HepG2 (cell line): ENCODE data around the gene RSPH4A. TPM values are rescaled to one million over a fixed set of nuclear protein-coding genes. Genes with fewer than 3 reads are reported as not detected.

Experiments used
- IRF9 ChIP-seq: sonication (generic); formaldehyde crosslinking; IDR thresholded peaks from 2 replicates; pipeline ENCODE4 v1.8.0; 2022; ENCODE audit warnings: missing genetic modification reagents, mild to moderate bottlenecking, borderline replicate concordance
- MED13 ChIP-seq: sonication (generic); formaldehyde crosslinking; IDR thresholded peaks from 2 replicates; pipeline ENCODE4 v1.5.0; 2020; ENCODE audit warnings: missing genetic modification reagents
- MXI1 ChIP-seq: IDR thresholded peaks from 3 replicates; pipeline ENCODE4 v1.6.1; 2012; ENCODE audit warnings: low read depth, low read length, inconsistent platforms, borderline replicate concordance
- NCOA2 ChIP-seq: sonication (generic); formaldehyde crosslinking; IDR thresholded peaks from 2 replicates; pipeline ENCODE4 v1.8.0; 2022; ENCODE audit warnings: inconsistent platforms
- RFX1 ChIP-seq: fragments of 450-650 bp; IDR thresholded peaks from 2 replicates; pipeline ENCODE4 v1.6.1; 2017
- RFX3 ChIP-seq: IDR thresholded peaks from 2 replicates; pipeline ENCODE4 v1.6.1; 2016; ENCODE audit warnings: missing biosample characterization, missing genetic modification reagents
- RFXAP ChIP-seq: sonication (generic); formaldehyde crosslinking; IDR thresholded peaks from 2 replicates; pipeline ENCODE4 v1.4.0; 2020; ENCODE audit warnings: missing genetic modification reagents, borderline replicate concordance
- SAP130 ChIP-seq: IDR thresholded peaks from 2 replicates; pipeline ENCODE4 v1.6.1; 2016; ENCODE audit warnings: low read depth
- SKI ChIP-seq: fragments of 450-650 bp; IDR thresholded peaks from one replicate; pipeline ENCODE4 v1.6.1; 2018; ENCODE audit warnings: mild to moderate bottlenecking; ENCODE audit not compliant: partially characterized antibody
- SMAD3 ChIP-seq: sonication (generic); formaldehyde crosslinking; IDR thresholded peaks from 2 replicates; pipeline ENCODE4 v1.4.0; 2020; ENCODE audit warnings: missing genetic modification reagents
- SSRP1 ChIP-seq: IDR thresholded peaks from 2 replicates; pipeline ENCODE4 v1.6.1; 2016; ENCODE audit warnings: control low read depth
- U2AF1 ChIP-seq: fragments of 200-400 bp; formaldehyde crosslinking; optimal IDR thresholded peaks from 2 replicates; pipeline ENCODE3; 2017; ENCODE audit warnings: mild to moderate bottlenecking, low read depth, low read length
- XBP1 ChIP-seq: sonication (generic); formaldehyde crosslinking; IDR thresholded peaks from 2 replicates; pipeline ENCODE4 v1.5.0; 2020; ENCODE audit warnings: missing genetic modification reagents
- XRCC5 ChIP-seq: fragments of 200-400 bp; formaldehyde crosslinking; optimal IDR thresholded peaks from 2 replicates; pipeline ENCODE3; 2017; ENCODE audit warnings: mild to moderate bottlenecking, low read length
- ZBTB39 ChIP-seq: sonication (generic); formaldehyde crosslinking; IDR thresholded peaks from 2 replicates; pipeline ENCODE4 v1.5.0; 2020; ENCODE audit warnings: missing genetic modification reagents
- ZNF230 ChIP-seq: sonication (generic); formaldehyde crosslinking; IDR thresholded peaks from 2 replicates; pipeline ENCODE4 v1.4.0; 2020; ENCODE audit warnings: mild to moderate bottlenecking, missing genetic modification reagents
- ZNF282 ChIP-seq: fragments of 450-650 bp; IDR thresholded peaks from 2 replicates; pipeline ENCODE4 v1.6.1; 2018; ENCODE audit not compliant: partially characterized antibody
- ZNF569 ChIP-seq: sonication (generic); formaldehyde crosslinking; IDR thresholded peaks from 2 replicates; pipeline ENCODE4 v1.5.0; 2020; ENCODE audit warnings: mild to moderate bottlenecking, missing genetic modification reagents, moderate library complexity, borderline replicate concordance
- ZNF737 ChIP-seq: sonication (generic); formaldehyde crosslinking; IDR thresholded peaks from 2 replicates; pipeline ENCODE4 v1.5.0; 2020; ENCODE audit warnings: missing genetic modification reagents, mild to moderate bottlenecking, borderline replicate concordance
- polyA plus RNA-seq, 8 experiments: library from polyadenylated mRNA; depleted of rRNA in 3 of 8; stranded (reverse) in 7 of 8; unstranded in 1 of 8; fragments of >200 nt; fragmentation: Illumina TruSeq in 4 of 8; extraction: Trizol in 4 of 8; gene quantifications; 2 replicates each; pipeline versions ENCODE4 v1.2.1 to v1.2.3, GENCODE V29; 2011 to 2016; ENCODE audit warnings: low read depth in 4 of 8, missing spikeins in 1 of 8, mixed read lengths in 1 of 8; ENCODE audit not compliant: insufficient read depth in 1 of 8
- total RNA-seq, 5 experiments: library from RNA; depleted of rRNA; stranded (reverse); fragments of >200 nt; fragmentation: Illumina TruSeq; extraction: Trizol; gene quantifications; 2 replicates each; pipeline ENCODE4 v1.2.3, GENCODE V29; 2016; ENCODE audit warnings: low read depth in 1 of 5
- TF ChIP-seq, protein P1 (sequence below): IDR thresholded peaks from 2 replicates; pipeline ENCODE4 v1.6.1; 2016; ENCODE audit warnings: control low read depth
- TF ChIP-seq, protein P2 (sequence below): IDR thresholded peaks from 2 replicates; pipeline ENCODE4 v1.6.1; 2016; ENCODE audit warnings: mild to moderate bottlenecking
- TF ChIP-seq, protein P3 (sequence below): sonication (generic); formaldehyde crosslinking; conservative IDR thresholded peaks from 2 replicates; pipeline ENCODE4 v1.8.0; 2022; ENCODE audit warnings: missing genetic modification reagents
- TF ChIP-seq, protein P4 (sequence below): sonication (generic); formaldehyde crosslinking; IDR thresholded peaks from 2 replicates; pipeline ENCODE4 v1.4.0; 2020; ENCODE audit warnings: missing genetic modification reagents, borderline replicate concordance

Gene RSPH4A
- total and polyA plus RNA-seq, 2 of the 13 experiments (the other 11 are each of a cell fraction or from before 2014, with no cell fraction given): 0.24 to 0.40 TPM

DNA sequence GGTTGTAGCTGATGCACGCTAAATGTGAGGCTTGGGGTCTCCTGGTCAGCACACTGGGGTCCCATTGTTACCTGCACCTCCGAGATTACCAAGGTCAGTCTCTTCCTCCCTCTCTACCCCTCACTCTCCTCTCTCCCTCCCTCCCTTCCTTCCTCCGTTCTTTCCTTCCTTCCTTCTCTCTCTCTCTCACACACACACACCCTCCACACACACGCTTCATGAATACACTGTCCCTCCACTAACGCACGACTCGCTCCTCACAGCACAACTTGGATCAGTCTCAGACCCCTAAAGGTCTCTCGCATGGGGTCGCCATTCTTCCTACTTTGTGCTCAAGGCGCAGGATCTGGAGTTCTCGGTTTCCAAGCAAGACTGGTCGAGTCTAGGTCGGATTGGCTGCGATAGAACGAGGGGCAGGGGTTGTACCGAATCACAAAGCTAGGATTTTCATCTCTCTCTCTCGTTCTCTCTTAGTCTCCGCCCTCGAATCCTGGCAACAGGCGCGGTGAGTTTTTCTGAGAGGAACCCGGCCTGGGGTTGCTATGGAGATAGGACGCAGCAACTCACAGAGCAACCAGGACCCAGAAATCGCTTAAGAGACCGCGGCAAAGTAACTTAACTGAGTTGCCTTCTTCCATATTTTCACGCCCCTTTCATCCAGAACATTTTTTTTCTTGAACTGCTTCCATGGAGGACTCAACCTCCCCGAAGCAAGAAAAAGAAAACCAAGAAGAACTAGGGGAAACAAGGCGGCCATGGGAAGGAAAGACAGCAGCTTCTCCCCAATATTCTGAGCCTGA lies at the start of gene RSPH4A (continued):
- no peak for TF ChIP-seq XBP1
- TF ChIP-seq ZNF737 (CRISPR knock-in tag): no peak
- TF ChIP-seq SMAD3: no peak
- TF ChIP-seq MED13 (CRISPR knock-in tag): no peak
- peak; percentile 85 for TF ChIP-seq RFX1
- TF ChIP-seq SKI: no peak
- no peak for TF ChIP-seq U2AF1
- TF ChIP-seq, protein P1, sequence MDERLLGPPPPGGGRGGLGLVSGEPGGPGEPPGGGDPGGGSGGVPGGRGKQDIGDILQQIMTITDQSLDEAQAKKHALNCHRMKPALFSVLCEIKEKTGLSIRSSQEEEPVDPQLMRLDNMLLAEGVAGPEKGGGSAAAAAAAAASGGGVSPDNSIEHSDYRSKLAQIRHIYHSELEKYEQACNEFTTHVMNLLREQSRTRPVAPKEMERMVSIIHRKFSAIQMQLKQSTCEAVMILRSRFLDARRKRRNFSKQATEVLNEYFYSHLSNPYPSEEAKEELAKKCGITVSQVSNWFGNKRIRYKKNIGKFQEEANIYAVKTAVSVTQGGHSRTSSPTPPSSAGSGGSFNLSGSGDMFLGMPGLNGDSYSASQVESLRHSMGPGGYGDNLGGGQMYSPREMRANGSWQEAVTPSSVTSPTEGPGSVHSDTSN (CRISPR knock-in tag): peak; percentile 91
- TF ChIP-seq NCOA2: no peak
- TF ChIP-seq MXI1: peak; percentile 69; the same call in 1 of the 3 replicates
- peak; percentile 15 for TF ChIP-seq XRCC5
- TF ChIP-seq SAP130 (CRISPR knock-in tag): peak; percentile 76
- no peak for TF ChIP-seq ZNF282
- peak; percentile 83 for TF ChIP-seq RFX3
- peak; percentile 82 for TF ChIP-seq RFXAP (CRISPR knock-in tag)
- no peak for TF ChIP-seq SSRP1 (CRISPR knock-in tag)
- TF ChIP-seq, protein P2, sequence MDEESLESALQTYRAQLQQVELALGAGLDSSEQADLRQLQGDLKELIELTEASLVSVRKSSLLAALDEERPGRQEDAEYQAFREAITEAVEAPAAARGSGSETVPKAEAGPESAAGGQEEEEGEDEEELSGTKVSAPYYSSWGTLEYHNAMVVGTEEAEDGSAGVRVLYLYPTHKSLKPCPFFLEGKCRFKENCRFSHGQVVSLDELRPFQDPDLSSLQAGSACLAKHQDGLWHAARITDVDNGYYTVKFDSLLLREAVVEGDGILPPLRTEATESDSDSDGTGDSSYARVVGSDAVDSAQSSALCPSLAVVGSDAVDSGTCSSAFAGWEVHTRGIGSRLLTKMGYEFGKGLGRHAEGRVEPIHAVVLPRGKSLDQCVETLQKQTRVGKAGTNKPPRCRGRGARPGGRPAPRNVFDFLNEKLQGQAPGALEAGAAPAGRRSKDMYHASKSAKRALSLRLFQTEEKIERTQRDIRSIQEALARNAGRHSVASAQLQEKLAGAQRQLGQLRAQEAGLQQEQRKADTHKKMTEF (CRISPR knock-in tag): no peak
- no peak for TF ChIP-seq ZNF230
- no peak for TF ChIP-seq ZBTB39
- no peak for TF ChIP-seq ZNF569
- TF ChIP-seq IRF9 (CRISPR knock-in tag): no peak
- TF ChIP-seq, protein P3, sequence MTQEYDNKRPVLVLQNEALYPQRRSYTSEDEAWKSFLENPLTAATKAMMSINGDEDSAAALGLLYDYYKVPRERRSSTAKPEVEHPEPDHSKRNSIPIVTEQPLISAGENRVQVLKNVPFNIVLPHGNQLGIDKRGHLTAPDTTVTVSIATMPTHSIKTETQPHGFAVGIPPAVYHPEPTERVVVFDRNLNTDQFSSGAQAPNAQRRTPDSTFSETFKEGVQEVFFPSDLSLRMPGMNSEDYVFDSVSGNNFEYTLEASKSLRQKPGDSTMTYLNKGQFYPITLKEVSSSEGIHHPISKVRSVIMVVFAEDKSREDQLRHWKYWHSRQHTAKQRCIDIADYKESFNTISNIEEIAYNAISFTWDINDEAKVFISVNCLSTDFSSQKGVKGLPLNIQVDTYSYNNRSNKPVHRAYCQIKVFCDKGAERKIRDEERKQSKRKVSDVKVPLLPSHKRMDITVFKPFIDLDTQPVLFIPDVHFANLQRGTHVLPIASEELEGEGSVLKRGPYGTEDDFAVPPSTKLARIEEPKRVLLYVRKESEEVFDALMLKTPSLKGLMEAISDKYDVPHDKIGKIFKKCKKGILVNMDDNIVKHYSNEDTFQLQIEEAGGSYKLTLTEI (CRISPR knock-in tag): no peak
- TF ChIP-seq, protein P4, sequence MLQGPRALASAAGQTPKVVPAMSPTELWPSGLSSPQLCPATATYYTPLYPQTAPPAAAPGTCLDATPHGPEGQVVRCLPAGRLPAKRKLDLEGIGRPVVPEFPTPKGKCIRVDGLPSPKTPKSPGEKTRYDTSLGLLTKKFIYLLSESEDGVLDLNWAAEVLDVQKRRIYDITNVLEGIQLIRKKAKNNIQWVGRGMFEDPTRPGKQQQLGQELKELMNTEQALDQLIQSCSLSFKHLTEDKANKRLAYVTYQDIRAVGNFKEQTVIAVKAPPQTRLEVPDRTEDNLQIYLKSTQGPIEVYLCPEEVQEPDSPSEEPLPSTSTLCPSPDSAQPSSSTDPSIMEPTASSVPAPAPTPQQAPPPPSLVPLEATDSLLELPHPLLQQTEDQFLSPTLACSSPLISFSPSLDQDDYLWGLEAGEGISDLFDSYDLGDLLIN: no peak
